HCT116 (cell line): ENCODE results near the gene KLHDC10.

Experiments
- EZH2phosphoT487 ChIP-seq: fragments of 200-600 bp; IDR thresholded peaks from 2 replicates; pipeline ENCODE4 v1.6.1; 2018; ENCODE audit warnings: antibody characterized with exemption, borderline replicate concordance
- TF ChIP-seq, protein P1 (sequence below), 3 experiments: fragments of 200-600 bp in 1 of 3; sonication (generic) in 1 of 3; IDR thresholded peaks in 2 of 3; conservative IDR thresholded peaks in 1 of 3; 2 replicates each; pipeline ENCODE4 v1.5.1; 2012 to 2017; ENCODE audit warnings: low read depth in 2 of 3, low read length in 2 of 3, antibody characterized with exemption in 1 of 3, borderline replicate concordance in 1 of 3, control low read depth in 1 of 3, mild to moderate bottlenecking in 1 of 3, mixed read lengths in 1 of 3, mixed run types in 1 of 3, moderate library complexity in 1 of 3; ENCODE audit not compliant: insufficient read depth in 1 of 3

DNA sequence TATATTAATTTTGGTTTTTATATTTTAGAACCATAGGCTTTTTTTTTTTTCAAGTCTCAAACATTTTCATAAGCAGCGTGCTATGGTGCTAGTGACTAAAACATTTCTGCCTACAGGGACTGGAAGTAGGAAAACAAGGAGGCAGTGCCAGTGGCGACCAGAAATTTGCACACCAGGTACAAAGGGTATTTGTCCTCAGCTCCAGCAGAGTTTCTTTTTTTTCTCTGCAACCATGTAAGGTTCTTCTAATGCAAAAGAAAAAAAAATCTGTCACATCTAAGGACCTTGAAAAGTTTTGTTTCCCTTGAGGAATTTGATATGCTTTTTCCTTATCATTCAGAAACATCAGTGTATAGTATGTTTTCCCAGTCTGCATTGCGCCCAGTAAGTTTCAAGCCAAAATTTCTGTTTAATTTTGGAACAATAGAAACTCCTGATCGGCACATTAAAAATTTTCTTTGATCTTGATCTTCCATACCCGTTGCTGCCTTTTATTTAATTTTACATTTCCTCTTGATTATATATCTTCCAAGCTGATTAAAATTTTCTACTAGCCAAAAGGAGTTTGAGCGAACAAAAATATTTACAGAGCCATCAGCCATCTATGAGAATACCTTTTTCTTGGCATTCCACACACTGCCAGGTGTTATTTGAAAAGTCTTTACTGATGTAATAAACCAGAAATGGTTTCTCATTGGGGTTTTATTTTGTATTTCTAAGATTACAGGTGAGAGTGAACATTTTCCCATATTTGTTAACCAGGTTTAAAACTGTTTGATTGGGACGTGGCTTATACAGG lies 956 bp upstream of the KLHDC10 start:
- TF ChIP-seq, protein P1, sequence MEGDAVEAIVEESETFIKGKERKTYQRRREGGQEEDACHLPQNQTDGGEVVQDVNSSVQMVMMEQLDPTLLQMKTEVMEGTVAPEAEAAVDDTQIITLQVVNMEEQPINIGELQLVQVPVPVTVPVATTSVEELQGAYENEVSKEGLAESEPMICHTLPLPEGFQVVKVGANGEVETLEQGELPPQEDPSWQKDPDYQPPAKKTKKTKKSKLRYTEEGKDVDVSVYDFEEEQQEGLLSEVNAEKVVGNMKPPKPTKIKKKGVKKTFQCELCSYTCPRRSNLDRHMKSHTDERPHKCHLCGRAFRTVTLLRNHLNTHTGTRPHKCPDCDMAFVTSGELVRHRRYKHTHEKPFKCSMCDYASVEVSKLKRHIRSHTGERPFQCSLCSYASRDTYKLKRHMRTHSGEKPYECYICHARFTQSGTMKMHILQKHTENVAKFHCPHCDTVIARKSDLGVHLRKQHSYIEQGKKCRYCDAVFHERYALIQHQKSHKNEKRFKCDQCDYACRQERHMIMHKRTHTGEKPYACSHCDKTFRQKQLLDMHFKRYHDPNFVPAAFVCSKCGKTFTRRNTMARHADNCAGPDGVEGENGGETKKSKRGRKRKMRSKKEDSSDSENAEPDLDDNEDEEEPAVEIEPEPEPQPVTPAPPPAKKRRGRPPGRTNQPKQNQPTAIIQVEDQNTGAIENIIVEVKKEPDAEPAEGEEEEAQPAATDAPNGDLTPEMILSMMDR (IDR thresholded peaks at IDR 0.05 in 2 of 3, conservative IDR thresholded peaks at IDR 0.05 in 1 of 3; ENCODE audit: borderline replicate concordance in 1 of 3, insufficient read depth in 1 of 3, low read depth in 2 of 3, low read length in 2 of 3), result no peak
- no peak for TF ChIP-seq EZH2phosphoT487
